DND-41 (cell line): ENCODE measurements around the gene SLC52A1.

Experiments used
- ATAC-seq: fragments of 200-7000 bp; cut with Tn5 transposase; 3 replicates; pipeline ENCODE4 v1.9.1; 2021; ENCODE audit warnings: low read depth; ENCODE audit not compliant: insufficient read depth
- DNase-seq: peaks from one replicate; pipeline ENCODE4 v3.0.0-alpha.2; 2020
- H2AFZ ChIP-seq: 2 replicates; pipeline ENCODE4 v1.6.0; 2012; ENCODE audit warnings: low read depth, low read length
- H3K27ac ChIP-seq: 2 replicates; pipeline ENCODE4 v1.5.1; 2012; ENCODE audit warnings: low read length, inconsistent platforms
- H3K27me3 ChIP-seq: fragments of 200-600 bp; sonication (generic); 2 replicates; pipeline ENCODE4 v1.6.0; 2012; ENCODE audit warnings: low read length, mild to moderate bottlenecking, inconsistent platforms; ENCODE audit not compliant: insufficient read depth, poor library complexity
- H3K36me3 ChIP-seq: 2 replicates; pipeline ENCODE4 v1.5.1; 2012; ENCODE audit warnings: low read length, inconsistent platforms; ENCODE audit not compliant: insufficient read depth
- H3K4me1 ChIP-seq: 2 replicates; pipeline ENCODE4 v1.5.1; 2012; ENCODE audit warnings: mild to moderate bottlenecking, low read length; ENCODE audit not compliant: insufficient read depth
- H3K4me2 ChIP-seq: 2 replicates; pipeline ENCODE4 v1.6.0; 2012; ENCODE audit warnings: mild to moderate bottlenecking, moderate library complexity, low read length, inconsistent platforms; ENCODE audit not compliant: insufficient read depth
- H3K4me3 ChIP-seq, 2 experiments: fragments of 200-600 bp in 1 of 2; shearing (Covaris generic) in 1 of 2; 2 replicates each; pipeline ENCODE4 v1.5.1; 2012 to 2016; ENCODE audit warnings: inconsistent platforms in 2 of 2, low read length in 2 of 2, mild to moderate bottlenecking in 2 of 2, low read depth in 1 of 2, moderate library complexity in 1 of 2
- H3K79me2 ChIP-seq: 2 replicates; pipeline ENCODE4 v1.6.0; 2012; ENCODE audit warnings: low read length, inconsistent platforms; ENCODE audit not compliant: insufficient read depth
- H3K9ac ChIP-seq: 2 replicates; pipeline ENCODE4 v1.6.0; 2012; ENCODE audit warnings: low read depth, mild to moderate bottlenecking, inconsistent platforms, low read length, moderate library complexity
- H3K9me3 ChIP-seq: 2 replicates; pipeline ENCODE4 v1.5.1; 2012; ENCODE audit warnings: low read length, moderate library complexity, mild to moderate bottlenecking, inconsistent platforms; ENCODE audit not compliant: insufficient read depth, severe bottlenecking
- H4K20me1 ChIP-seq: 2 replicates; pipeline ENCODE4 v1.6.0; 2012; ENCODE audit warnings: low read length; ENCODE audit not compliant: insufficient read depth
- EZH2 ChIP-seq: IDR thresholded peaks from 3 replicates; pipeline ENCODE4 v1.6.1; 2012; ENCODE audit warnings: borderline replicate concordance, low read depth, mild to moderate bottlenecking, moderate library complexity, low read length, inconsistent platforms; ENCODE audit not compliant: severe bottlenecking
- TF ChIP-seq, protein P1 (sequence below): IDR thresholded peaks from 2 replicates; pipeline ENCODE4 v1.5.1; 2012; ENCODE audit warnings: borderline replicate concordance, low read length, moderate library complexity, mild to moderate bottlenecking; ENCODE audit not compliant: poor library complexity, severe bottlenecking; ENCODE audit errors: extremely low read depth

Gene SLC52A1

DNA sequence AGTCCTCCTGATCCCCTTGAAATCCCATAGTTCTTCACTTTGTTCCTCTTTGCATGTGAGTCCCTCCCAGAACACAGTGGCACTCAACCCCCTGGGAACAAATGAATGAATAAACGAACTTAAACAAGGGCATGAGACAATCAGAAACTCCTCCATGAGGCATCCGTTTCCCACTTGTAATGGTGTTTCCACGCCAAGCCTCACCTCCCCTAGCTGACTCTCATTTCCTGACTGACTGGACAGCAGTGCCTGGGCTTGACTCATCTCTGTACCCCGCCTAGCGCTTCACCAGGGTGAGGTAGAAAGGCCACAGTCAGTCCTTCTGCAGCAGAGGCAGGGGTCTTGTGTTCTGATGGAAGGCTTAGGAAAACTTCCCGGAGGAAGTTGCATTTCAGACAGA is 23.3 kb downstream of the SLC52A1 start:
- no peak overlapping the region for H2AFZ ChIP-seq
- no peaks in the 10 kb centered on the region for H4K20me1 ChIP-seq
- TF ChIP-seq, protein P1, sequence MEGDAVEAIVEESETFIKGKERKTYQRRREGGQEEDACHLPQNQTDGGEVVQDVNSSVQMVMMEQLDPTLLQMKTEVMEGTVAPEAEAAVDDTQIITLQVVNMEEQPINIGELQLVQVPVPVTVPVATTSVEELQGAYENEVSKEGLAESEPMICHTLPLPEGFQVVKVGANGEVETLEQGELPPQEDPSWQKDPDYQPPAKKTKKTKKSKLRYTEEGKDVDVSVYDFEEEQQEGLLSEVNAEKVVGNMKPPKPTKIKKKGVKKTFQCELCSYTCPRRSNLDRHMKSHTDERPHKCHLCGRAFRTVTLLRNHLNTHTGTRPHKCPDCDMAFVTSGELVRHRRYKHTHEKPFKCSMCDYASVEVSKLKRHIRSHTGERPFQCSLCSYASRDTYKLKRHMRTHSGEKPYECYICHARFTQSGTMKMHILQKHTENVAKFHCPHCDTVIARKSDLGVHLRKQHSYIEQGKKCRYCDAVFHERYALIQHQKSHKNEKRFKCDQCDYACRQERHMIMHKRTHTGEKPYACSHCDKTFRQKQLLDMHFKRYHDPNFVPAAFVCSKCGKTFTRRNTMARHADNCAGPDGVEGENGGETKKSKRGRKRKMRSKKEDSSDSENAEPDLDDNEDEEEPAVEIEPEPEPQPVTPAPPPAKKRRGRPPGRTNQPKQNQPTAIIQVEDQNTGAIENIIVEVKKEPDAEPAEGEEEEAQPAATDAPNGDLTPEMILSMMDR = no peak
- no peak for TF ChIP-seq EZH2
- H3K27ac ChIP-seq = no peak overlapping the region
- peaks cover 41% of the 10 kb centered on the region for H3K36me3 ChIP-seq
- no peaks in the 10 kb centered on the region for H3K9me3 ChIP-seq
- H3K9ac ChIP-seq = no peak overlapping the region
- H3K4me2 ChIP-seq = no peak overlapping the region
- no peaks in the 10 kb centered on the region for H3K79me2 ChIP-seq
- no peaks in the 10 kb centered on the region for H3K4me1 ChIP-seq
- H3K4me3 ChIP-seq = no peak overlapping the region
- DNase-seq = no peak
- no peaks in the 10 kb centered on the region for H3K27me3 ChIP-seq
- no peak for ATAC-seq

GRCh38 chr17:5003214-5003867 is 31.9 kb downstream of the SLC52A1 start:
- H3K4me3 ChIP-seq = no peak overlapping the region
- no peak overlapping the region for H3K4me2 ChIP-seq
- no peak for TF ChIP-seq EZH2
- TF ChIP-seq, protein P1 = no peak
- peaks cover 19% of the 10 kb centered on the region for H3K4me1 ChIP-seq
- peaks cover 71% of the 10 kb centered on the region for H3K36me3 ChIP-seq
- H3K79me2 ChIP-seq = peaks cover 6% of the 10 kb centered on the region; the same call in 1 of the 2 replicates
- DNase-seq (no peak), ATAC-seq (no peak)
- no peaks in the 10 kb centered on the region for H3K9me3 ChIP-seq
- H3K27me3 ChIP-seq = no peaks in the 10 kb centered on the region
- H3K9ac ChIP-seq = no peak overlapping the region
- H2AFZ ChIP-seq = no peak overlapping the region
- no peaks in the 10 kb centered on the region for H4K20me1 ChIP-seq
- H3K27ac ChIP-seq = no peak overlapping the region

GRCh38 chr17:5002121-5002788 is 33.0 kb downstream of the SLC52A1 start:
- Histone ChIP-seq H3K36me3 (peaks cover 60% of the 10 kb centered on the region), H3K4me1 (peaks cover 22% of the 10 kb centered on the region), H3K9ac (no peak overlapping the region), H3K4me2 (no peak overlapping the region), H3K9me3 (no peaks in the 10 kb centered on the region), H2AFZ (no peak overlapping the region), H4K20me1 (no peaks in the 10 kb centered on the region), H3K79me2 (peaks cover 9% of the 10 kb centered on the region; the same call in 1 of the 2 replicates), H3K4me3 (no peak overlapping the region), H3K27ac (no peak overlapping the region), H3K27me3 (no peaks in the 10 kb centered on the region)
- ATAC-seq (no peak), DNase-seq (no peak)
- no peak for TF ChIP-seq EZH2
- TF ChIP-seq, protein P1 = no peak
